Endothelial cell of umbilical vein (primary cell): ENCODE data around the gene PPM1D. TPM values are rescaled to one million over a fixed set of nuclear protein-coding genes. Genes with fewer than 3 reads are reported as not detected.

Experiments used
- BruUV-seq: library from RNA; stranded (reverse); fragments of 400-500 nt; replicated peaks from 2 replicates; lab custom pipeline; 2021; lab: Mats Ljungman, UMichigan
- CTCF ChIA-PET: fragments of 300-600, 350-600 bp; sonication (Branson Sonifier 250); formaldehyde crosslinking; loops from one replicate; lab custom pipeline; 2021; ENCODE audit warnings: antibody characterized with exemption, inconsistent platforms; lab: Charles Lee
- POLR2A ChIA-PET: fragments of 300-600, 350-600 bp; sonication (Branson Sonifier 250); formaldehyde crosslinking; loops from one replicate; lab custom pipeline; 2021; ENCODE audit warnings: antibody characterized with exemption, inconsistent platforms; lab: Charles Lee
- DNase-seq: peaks from one replicate; pipeline ENCODE4 v3.0.0-alpha.2; 2011; ENCODE audit warnings: low read depth, low spot score
- FAIRE-seq: peaks from 2 replicates; lab custom pipeline; 2011; peaks lifted over from hg19 to GRCh38; lab: Jason Lieb, UNC
- H2AFZ ChIP-seq: 2 replicates; pipeline ENCODE4 v1.6.0; 2012; ENCODE audit warnings: low read depth, low read length, control low read depth, inconsistent platforms
- H3K27ac ChIP-seq: 2 replicates; pipeline ENCODE4 v1.5.1; 2011; ENCODE audit warnings: low read depth, mild to moderate bottlenecking, control low read depth, low read length, moderate library complexity; ENCODE audit not compliant: insufficient read depth
- H3K27me3 ChIP-seq, 2 experiments: 2 replicates each; pipeline versions ENCODE4 v1.6.0 to v1.6.1; 2011; ENCODE audit warnings: low read length in 2 of 2, mixed read lengths in 1 of 2; ENCODE audit not compliant: control insufficient read depth in 2 of 2, insufficient read depth in 2 of 2
- H3K36me3 ChIP-seq, 2 experiments: 2 replicates in 1 of 2; 3 replicates in 1 of 2; pipeline ENCODE4 v1.5.1; 2011; ENCODE audit warnings: low read length in 2 of 2, mild to moderate bottlenecking in 1 of 2, moderate library complexity in 1 of 2; ENCODE audit not compliant: control insufficient read depth in 2 of 2, insufficient read depth in 2 of 2; ENCODE audit errors: extremely low read depth in 1 of 2
- H3K4me1 ChIP-seq: 3 replicates; pipeline ENCODE4 v1.5.1; 2011; ENCODE audit warnings: mild to moderate bottlenecking, low read length; ENCODE audit not compliant: control insufficient read depth, insufficient read depth; ENCODE audit errors: extremely low read depth
- H3K4me2 ChIP-seq: 2 replicates; pipeline ENCODE4 v1.6.1; 2011; ENCODE audit warnings: low read length, control low read depth, mixed read lengths; ENCODE audit not compliant: insufficient read depth
- H3K4me3 ChIP-seq, 3 experiments: fragments of 200-600 bp in 1 of 3; sonication (generic), shearing (Covaris generic) in 1 of 3; replicated peaks in 1 of 3; 2 replicates each; pipeline ENCODE4 v1.5.1; 2011 to 2016; ENCODE audit warnings: control low read depth in 3 of 3, low read length in 3 of 3, mild to moderate bottlenecking in 2 of 3, inconsistent platforms in 1 of 3, low read depth in 1 of 3, moderate library complexity in 1 of 3; ENCODE audit not compliant: insufficient read depth in 1 of 3
- H3K79me2 ChIP-seq: 2 replicates; pipeline ENCODE4 v1.6.0; 2012; ENCODE audit warnings: low read length, inconsistent platforms; ENCODE audit not compliant: control insufficient read depth, insufficient read depth
- H3K9ac ChIP-seq: replicated peaks from 2 replicates; pipeline ENCODE3; 2011; ENCODE audit warnings: low read length, control low read depth; ENCODE audit not compliant: insufficient read depth; ENCODE audit errors: extremely low read depth
- H3K9me1 ChIP-seq: replicated peaks from 3 replicates; pipeline ENCODE4 v1.6.0; 2011; ENCODE audit warnings: mild to moderate bottlenecking, low read length; ENCODE audit not compliant: control insufficient read depth, insufficient read depth; ENCODE audit errors: extremely low read depth
- H3K9me3 ChIP-seq: replicated peaks from 2 replicates; pipeline ENCODE4 v1.5.1; 2012; ENCODE audit warnings: low read length, inconsistent platforms; ENCODE audit not compliant: control insufficient read depth, insufficient read depth
- H4K20me1 ChIP-seq: replicated peaks from 2 replicates; pipeline ENCODE3; 2011; ENCODE audit warnings: mild to moderate bottlenecking, low read length; ENCODE audit not compliant: control insufficient read depth, insufficient read depth; ENCODE audit errors: extremely low read depth
- CTCF ChIP-seq, 2 donors: IDR thresholded peaks; 1 replicate in 1 of 2; 2 replicates in 1 of 2; pipeline ENCODE4 v1.5.1; 2011; ENCODE audit warnings: low read length in 2 of 2, mild to moderate bottlenecking in 2 of 2, moderate library complexity in 2 of 2, control low read depth in 1 of 2, inconsistent platforms in 1 of 2, low read depth in 1 of 2; ENCODE audit not compliant: insufficient read depth in 1 of 2; ENCODE audit errors: extremely low read depth in 1 of 2
- EZH2 ChIP-seq: IDR thresholded peaks from 2 replicates; pipeline ENCODE4 v1.6.1; 2012; ENCODE audit warnings: borderline replicate concordance, low read depth, mild to moderate bottlenecking, moderate library complexity, low read length, inconsistent platforms; ENCODE audit not compliant: severe bottlenecking
- FOS ChIP-seq: IDR thresholded peaks from 2 replicates; pipeline ENCODE4 v1.6.1; 2011; ENCODE audit warnings: mild to moderate bottlenecking, low read length, moderate library complexity, borderline replicate concordance; ENCODE audit not compliant: insufficient read depth
- GATA2 ChIP-seq: IDR thresholded peaks from 2 replicates; pipeline ENCODE4 v1.7.0; 2011; ENCODE audit warnings: low read depth, mild to moderate bottlenecking, moderate library complexity, mixed read lengths, low read length; ENCODE audit not compliant: insufficient read length, insufficient read depth
- JUN ChIP-seq: IDR thresholded peaks from 2 replicates; pipeline ENCODE4 v1.6.1; 2011; ENCODE audit warnings: borderline replicate concordance, low read depth; ENCODE audit not compliant: insufficient read length, insufficient read depth
- MAX ChIP-seq: IDR thresholded peaks from 2 replicates; pipeline ENCODE4 v1.6.1; 2011; ENCODE audit not compliant: insufficient read depth, insufficient read length
- MYC ChIP-seq: IDR thresholded peaks from one replicate; pipeline ENCODE4 v1.6.1; 2011; ENCODE audit warnings: mild to moderate bottlenecking, low read depth, low read length
- POLR2A ChIP-seq: IDR thresholded peaks from 2 replicates; pipeline ENCODE4 v1.6.1; 2012; ENCODE audit warnings: low read depth, mild to moderate bottlenecking, control low read depth, low read length
- POLR2AphosphoS5 ChIP-seq: IDR thresholded peaks from 2 replicates; pipeline ENCODE4 v1.6.1; 2012; ENCODE audit warnings: low read depth, mild to moderate bottlenecking, control low read depth, low read length, moderate library complexity; ENCODE audit not compliant: insufficient read depth
- dilution Hi-C: fragments of 300-500 bp; cut with MboI; formaldehyde crosslinking; loops from one replicate; pipeline ENCODE4 v1.15.0; 2019; ENCODE audit warnings: low sequenced_read_pairs; ENCODE audit not compliant: extremely low pct_ligation_motif_present
- intact Hi-C: fragments of 100-400 bp; cut with micrococcal nuclease; formaldehyde crosslinking; loops from one replicate; pipeline ENCODE4 v1.10.0; 2022
- polyA plus RNA-seq, 4 experiments: library from polyadenylated mRNA; depleted of rRNA in 3 of 4; stranded (reverse) in 3 of 4; unstranded in 1 of 4; fragments of >200 nt; gene quantifications; 2 replicates each; pipeline versions ENCODE4 v1.2.1 to v1.2.3, GENCODE V29; 2011 to 2012; ENCODE audit warnings: missing spikeins in 1 of 4
- total RNA-seq: library from RNA; stranded (reverse); gene quantifications from 2 replicates; pipeline ENCODE4 v1.2.3, GENCODE V29; 2021

PPM1D gene
- total and polyA plus RNA-seq, 2 donors (not counting 3 experiments of a cell fraction or from before 2014, with no cell fraction given): 7.9 to 19.0 TPM

- no peak overlapping the region for H2AFZ ChIP-seq
- H3K9me1 ChIP-seq: no peaks in the 10 kb centered on the region
- peaks cover 35% of the 10 kb centered on the region for H3K79me2 ChIP-seq
- dilution Hi-C loops (no loop called here), intact Hi-C loops (no loop called here)
- H3K4me3 ChIP-seq: no peak overlapping the region
- ChIA-PET CTCF (no interaction called here), POLR2A (no interaction called here)
- no TSS peak for BruUV-seq
- DNase-seq (no peak), FAIRE-seq (no peak)
- H3K4me2 ChIP-seq: no peak overlapping the region
- H3K27ac ChIP-seq: no peak overlapping the region
- no peaks in the 10 kb centered on the region for H3K9me3 ChIP-seq
- H3K9ac ChIP-seq: no peak overlapping the region
- H3K4me1 ChIP-seq: no peaks in the 10 kb centered on the region
- peaks cover 3 to 5% of the 10 kb centered on the region in 2 experiments for H3K36me3 ChIP-seq
- TF ChIP-seq POLR2AphosphoS5 (no peak), GATA2 (no peak), FOS (no peak), MAX (no peak), EZH2 (no peak), POLR2A (no peak), MYC (no peak), JUN (no peak), CTCF (IDR thresholded peaks at IDR 0.05; ENCODE audit: extremely low read depth in 1 of 2, insufficient read depth in 1 of 2, low read depth in 1 of 2, low read length in 2 of 2) (no peak)
- peaks cover 2% of the 10 kb centered on the region for H4K20me1 ChIP-seq
- H3K27me3 ChIP-seq: no peaks in the 10 kb centered on the region
These were observed 47.7 kb downstream of the PPM1D start for GRCh38 chr17:60647705-60648104.
